PC-9 (cell line): Measurements from ENCODE around the gene CLMN. TPM values are rescaled to one million over a fixed set of nuclear protein-coding genes. Genes with fewer than 3 reads are reported as not detected.

Experiments
- BruUV-seq: library from RNA; stranded (reverse); fragments of 400-500 nt; replicated peaks from 2 replicates; lab custom pipeline; 2021; lab: Mats Ljungman, UMichigan
- CTCF ChIA-PET: fragments of 300-600 bp; sonication (Branson Sonifier 250); formaldehyde crosslinking; loops from one replicate; lab custom pipeline; 2022; ENCODE audit warnings: antibody characterized with exemption; lab: Charles Lee
- POLR2A ChIA-PET: fragments of 300-600 bp; sonication (Branson Sonifier 250); formaldehyde crosslinking; loops from one replicate; lab custom pipeline; 2022; ENCODE audit warnings: antibody characterized with exemption; ENCODE audit not compliant: unreplicated experiment; lab: Charles Lee
- DNase-seq, 2 experiments: peaks; one replicate each; pipeline versions ENCODE4 v3.0.0 to v3.0.0-alpha.2; 2015 to 2022; ENCODE audit warnings: mixed read lengths in 1 of 2
- H2AFZ ChIP-seq: fragments of 200-600 bp; sonication (generic); 2 replicates; pipeline ENCODE4 v1.8.1; 2017; ENCODE audit warnings: antibody characterized with exemption
- H3F3A ChIP-seq: fragments of 200-600 bp; sonication (generic); 2 replicates; pipeline ENCODE4 v1.8.1; 2017; ENCODE audit warnings: antibody characterized with exemption, mild to moderate bottlenecking, low read depth; ENCODE audit not compliant: insufficient read depth
- H3K27ac ChIP-seq: fragments of 200-600 bp; sonication (generic); 2 replicates; pipeline ENCODE4 v1.6.1; 2016; ENCODE audit warnings: mixed run types
- H3K27me3 ChIP-seq: fragments of 200-600 bp; sonication (generic); 2 replicates; pipeline ENCODE4 v1.6.1; 2016; ENCODE audit warnings: low read depth, mixed run types; ENCODE audit not compliant: insufficient read depth
- H3K36me3 ChIP-seq: fragments of 200-600 bp; sonication (generic); 2 replicates; pipeline ENCODE4 v1.6.1; 2016; ENCODE audit warnings: low read depth, mixed run types
- H3K4me1 ChIP-seq: fragments of 200-600 bp; sonication (generic); replicated peaks from 2 replicates; pipeline ENCODE4 v1.6.1; 2016; ENCODE audit warnings: mixed run types; ENCODE audit not compliant: insufficient read depth
- H3K4me2 ChIP-seq: fragments of 200-600 bp; sonication (generic); 2 replicates; pipeline ENCODE4 v1.6.1; 2017; ENCODE audit warnings: mixed run types
- H3K4me3 ChIP-seq: fragments of 200-600 bp; sonication (generic); 2 replicates; pipeline ENCODE4 v1.6.1; 2016; ENCODE audit warnings: mixed run types
- H3K79me2 ChIP-seq: fragments of 200-600 bp; sonication (generic); 2 replicates; pipeline ENCODE4 v1.6.1; 2017; ENCODE audit warnings: low read depth, mixed run types
- H3K9me2 ChIP-seq: fragments of 200-600 bp; sonication (generic); 2 replicates; pipeline ENCODE4 v1.8.1; 2017; ENCODE audit warnings: mild to moderate bottlenecking; ENCODE audit not compliant: insufficient read depth
- H3K9me3 ChIP-seq: fragments of 200-600 bp; sonication (generic); 2 replicates; pipeline ENCODE4 v1.8.1; 2016; ENCODE audit warnings: low read depth; ENCODE audit not compliant: insufficient read depth
- H4K20me1 ChIP-seq: fragments of 200-600 bp; sonication (generic); 2 replicates; pipeline ENCODE4 v1.8.1; 2017; ENCODE audit not compliant: insufficient read depth
- CTCF ChIP-seq: fragments of 200-600 bp; sonication (generic); conservative IDR thresholded peaks from 2 replicates; pipeline ENCODE4 v1.6.1; 2017; ENCODE audit warnings: mixed run types, antibody characterized with exemption, mild to moderate bottlenecking, moderate library complexity
- EZH2 ChIP-seq: fragments of 200-600 bp; sonication (generic); IDR thresholded peaks from 2 replicates; pipeline ENCODE4 v1.8.0; 2017; ENCODE audit warnings: antibody characterized with exemption, low read depth
- intact Hi-C: fragments of 100-400 bp; cut with micrococcal nuclease; formaldehyde crosslinking; loops from one replicate; pipeline ENCODE4 v1.10.0; 2022; ENCODE audit not compliant: unreplicated experiment
- total RNA-seq: library from RNA; stranded (reverse); gene quantifications from 2 replicates; pipeline ENCODE4 v1.2.3, GENCODE V29; 2021

Gene CLMN
- total RNA-seq, 1 experiment from 2014 or later = 15.8 TPM

GRCh38 chr14:95149441-95149840 is 170.3 kb downstream of the CLMN start:
- no peak for TF ChIP-seq EZH2
- no peak for TF ChIP-seq CTCF
- Histone ChIP-seq H3K9me3 (no peaks in the 10 kb centered on the region), H4K20me1 (no peaks in the 10 kb centered on the region), H3K4me2 (no peak overlapping the region), H2AFZ (no peak overlapping the region), H3K4me3 (no peak overlapping the region), H3F3A (no peaks in the 10 kb centered on the region), H3K27me3 (no peaks in the 10 kb centered on the region), H3K27ac (no peak overlapping the region), H3K79me2 (peaks cover 95% of the 10 kb centered on the region), H3K4me1 (no peaks in the 10 kb centered on the region), H3K36me3 (0 out of 2 replicates have a peak, but pooled peaks cover 5% of the 10 kb centered on the region), H3K9me2 (no peaks in the 10 kb centered on the region)
- BruUV-seq = no TSS peak
- POLR2A ChIA-PET = no interaction called here
- CTCF ChIA-PET = no interaction called here
- intact Hi-C loops = no loop called here
- no peak for DNase-seq

- peaks cover 88% of the 10 kb centered on the region for H3K79me2 ChIP-seq
- no peak overlapping the region for H3K4me2 ChIP-seq
- 0 out of 2 replicates have a peak, but pooled peaks cover 5% of the 10 kb centered on the region for H3K36me3 ChIP-seq
- no peaks in the 10 kb centered on the region for H3F3A ChIP-seq
- no peaks in the 10 kb centered on the region for H3K9me3 ChIP-seq
- intact Hi-C loops = no loop called here
- H3K27ac ChIP-seq = no peak overlapping the region
- no peak for DNase-seq
- H3K27me3 ChIP-seq = no peaks in the 10 kb centered on the region
- no TSS peak for BruUV-seq
- no peaks in the 10 kb centered on the region for H4K20me1 ChIP-seq
- H2AFZ ChIP-seq = no peak overlapping the region
- no peak overlapping the region for H3K4me3 ChIP-seq
- H3K4me1 ChIP-seq = no peaks in the 10 kb centered on the region
- POLR2A ChIA-PET = no interaction called here
- CTCF ChIA-PET = no interaction called here
- H3K9me2 ChIP-seq = no peaks in the 10 kb centered on the region
- no peak for TF ChIP-seq EZH2
- TF ChIP-seq CTCF = no peak
Measured at GRCh38 chr14:95147597-95147996, 172.1 kb downstream of the CLMN start.

GRCh38 chr14:95146079-95146771 is 173.5 kb downstream of the CLMN start:
- Histone ChIP-seq H3K9me2 (no peaks in the 10 kb centered on the region), H3K4me1 (no peaks in the 10 kb centered on the region), H3F3A (no peaks in the 10 kb centered on the region), H3K27me3 (no peaks in the 10 kb centered on the region), H3K4me3 (no peak overlapping the region), H3K36me3 (0 out of 2 replicates have a peak, but pooled peaks cover 5% of the 10 kb centered on the region), H3K9me3 (no peaks in the 10 kb centered on the region), H4K20me1 (peaks cover 7% of the 10 kb centered on the region; the same call in 1 of the 2 replicates), H3K79me2 (peaks cover 82% of the 10 kb centered on the region), H3K4me2 (no peak overlapping the region), H3K27ac (no peak overlapping the region), H2AFZ (no peak overlapping the region)
- BruUV-seq = no TSS peak
- TF ChIP-seq CTCF (no peak), EZH2 (no peak)
- no peak for DNase-seq
- intact Hi-C loops = no loop called here
- ChIA-PET CTCF (no interaction called here), POLR2A (no interaction called here)
